Measurements from ENCODE around the gene ARID1A.

ARID1A gene

DNA sequence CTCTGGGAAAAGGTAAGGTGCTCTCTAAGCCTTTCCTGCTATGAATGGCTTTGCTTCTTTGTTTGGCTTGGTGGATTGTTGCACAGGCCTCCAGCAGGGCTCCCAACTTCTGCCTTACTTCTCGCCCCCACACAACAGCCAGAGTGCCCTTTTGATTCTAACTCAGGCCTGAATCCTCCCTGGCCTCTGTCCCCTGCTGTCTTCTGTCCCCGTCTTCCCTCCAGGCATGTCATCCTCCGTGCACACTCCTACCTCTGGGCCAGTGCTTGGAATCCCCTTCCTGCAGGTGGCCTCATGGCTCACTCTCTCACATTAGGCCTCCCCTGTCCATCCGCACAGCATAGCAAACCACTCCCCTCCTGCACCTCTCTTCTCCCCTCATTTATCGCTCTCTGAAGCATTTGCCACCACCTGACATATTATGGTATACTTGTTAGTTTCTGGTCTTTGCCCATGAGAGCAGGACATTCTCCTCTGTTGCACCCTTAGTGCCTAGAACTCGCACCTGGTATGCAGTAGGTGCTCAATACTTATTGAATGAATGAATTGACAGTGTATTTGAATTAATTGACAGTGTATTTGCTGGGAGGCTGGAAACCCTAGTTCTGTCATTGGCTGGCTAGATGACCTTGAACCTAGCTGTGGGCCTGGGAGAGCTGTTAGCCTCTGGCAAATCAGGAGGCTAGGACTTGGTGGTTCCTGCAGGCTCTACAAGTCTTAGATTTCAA, 133.5 kb downstream of the ARID1A start:
- no peak for DNase-seq

DNA sequence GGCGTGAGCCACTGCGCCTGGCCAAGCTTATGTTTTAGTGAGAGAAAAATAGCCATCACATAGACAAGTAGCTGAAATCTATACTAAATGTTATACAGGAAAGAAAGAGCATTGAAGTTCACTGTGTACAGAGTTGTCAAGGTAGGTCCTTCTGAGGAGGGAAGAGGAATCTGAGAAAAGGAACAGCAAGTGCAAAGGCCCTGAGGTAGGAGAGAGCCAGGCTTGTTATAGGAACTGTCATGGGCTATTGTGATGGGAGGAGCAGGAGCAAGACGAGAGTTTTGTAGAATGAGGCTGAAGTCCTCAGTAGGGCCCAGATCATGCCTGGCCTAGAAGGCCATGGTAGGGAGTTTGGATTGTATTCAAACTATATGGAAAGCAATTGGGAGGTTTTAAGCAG, 135.2 kb downstream of the ARID1A start:
- DNase-seq: no peak

Data from CD4-positive, alpha-beta T cell treated with Interleukin-10 for 1 hour (primary cell).